ENCODE data around the gene PTPN21.

The PTPN21 gene

DNA sequence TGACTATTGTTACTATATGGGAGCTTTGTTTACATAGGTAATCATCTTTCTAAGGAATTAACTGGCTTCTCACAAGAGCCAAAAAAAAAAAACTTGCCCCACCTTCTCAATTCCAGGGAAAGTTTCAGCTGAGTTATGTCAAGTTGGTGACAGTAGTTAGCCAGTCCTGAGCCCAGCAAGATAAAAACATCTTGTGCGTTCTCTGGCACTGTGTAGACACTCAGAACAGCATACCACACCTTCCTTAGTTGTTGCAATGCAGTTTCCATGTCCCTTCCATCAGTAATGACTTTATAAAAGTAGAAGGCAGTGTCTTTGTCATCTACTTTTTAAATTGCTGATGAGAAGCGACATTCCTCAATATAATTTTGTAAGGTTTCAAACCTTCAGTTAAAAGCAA is 50.2 kb downstream of the PTPN21 start:
- no peaks in the 10 kb centered on the region for H3K9me3 ChIP-seq
- intact Hi-C loops (cut with DNase I; ENCODE audit: low total_unique reads), result no loop called here
- no peak overlapping the region for H3K4me3 ChIP-seq
- no peak for DNase-seq
- TF ChIP-seq, protein P1, sequence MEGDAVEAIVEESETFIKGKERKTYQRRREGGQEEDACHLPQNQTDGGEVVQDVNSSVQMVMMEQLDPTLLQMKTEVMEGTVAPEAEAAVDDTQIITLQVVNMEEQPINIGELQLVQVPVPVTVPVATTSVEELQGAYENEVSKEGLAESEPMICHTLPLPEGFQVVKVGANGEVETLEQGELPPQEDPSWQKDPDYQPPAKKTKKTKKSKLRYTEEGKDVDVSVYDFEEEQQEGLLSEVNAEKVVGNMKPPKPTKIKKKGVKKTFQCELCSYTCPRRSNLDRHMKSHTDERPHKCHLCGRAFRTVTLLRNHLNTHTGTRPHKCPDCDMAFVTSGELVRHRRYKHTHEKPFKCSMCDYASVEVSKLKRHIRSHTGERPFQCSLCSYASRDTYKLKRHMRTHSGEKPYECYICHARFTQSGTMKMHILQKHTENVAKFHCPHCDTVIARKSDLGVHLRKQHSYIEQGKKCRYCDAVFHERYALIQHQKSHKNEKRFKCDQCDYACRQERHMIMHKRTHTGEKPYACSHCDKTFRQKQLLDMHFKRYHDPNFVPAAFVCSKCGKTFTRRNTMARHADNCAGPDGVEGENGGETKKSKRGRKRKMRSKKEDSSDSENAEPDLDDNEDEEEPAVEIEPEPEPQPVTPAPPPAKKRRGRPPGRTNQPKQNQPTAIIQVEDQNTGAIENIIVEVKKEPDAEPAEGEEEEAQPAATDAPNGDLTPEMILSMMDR (IDR thresholded peaks at IDR 0.05), result no peak
- H3K36me3 ChIP-seq, result peaks cover 24 to 75% (median 64%) of the 10 kb centered on the region in 3 donors
- H3K27ac ChIP-seq, result no peak overlapping the region
- H3K4me1 ChIP-seq, result no peaks in the 10 kb centered on the region
- no peaks in the 10 kb centered on the region for H3K27me3 ChIP-seq

DNA sequence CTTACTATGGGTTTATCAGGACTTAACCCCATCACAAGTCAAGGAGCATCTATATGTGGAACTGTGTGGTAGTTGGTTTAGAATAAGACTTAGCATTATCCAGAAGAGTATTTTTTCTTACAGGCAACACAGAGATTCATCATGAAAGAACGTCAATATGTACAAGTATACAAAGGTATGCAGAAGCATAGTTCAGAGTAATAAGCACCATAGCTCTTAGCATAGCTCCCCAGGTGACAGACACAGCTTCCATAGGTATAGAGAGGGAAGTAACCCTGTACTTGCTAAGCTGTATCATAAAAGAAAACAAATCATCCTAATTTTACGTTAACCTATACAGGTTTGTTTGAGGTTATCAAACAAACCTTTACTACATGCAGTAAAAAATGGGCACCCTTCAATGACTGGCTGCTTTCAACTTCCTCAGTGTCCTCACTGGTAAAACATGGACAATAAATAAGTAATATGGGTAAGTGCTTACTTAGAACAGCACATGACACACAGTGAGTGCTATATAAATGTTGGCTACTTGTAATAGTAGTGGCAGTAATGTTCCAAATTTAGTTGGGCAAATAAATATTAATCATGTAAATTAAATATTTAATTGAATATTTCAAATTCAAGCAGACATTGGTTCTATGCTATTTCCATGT is 50.9 kb downstream of the PTPN21 start:
- no peaks in the 10 kb centered on the region for H3K4me1 ChIP-seq
- H3K9me3 ChIP-seq, result no peaks in the 10 kb centered on the region
- TF ChIP-seq, protein P1 (IDR thresholded peaks at IDR 0.05), result no peak
- H3K27ac ChIP-seq, result no peak overlapping the region
- DNase-seq, result no peak
- intact Hi-C loops (cut with DNase I; ENCODE audit: low total_unique reads), result no loop called here
- peaks cover 24 to 79% (median 72%) of the 10 kb centered on the region in 3 donors for H3K36me3 ChIP-seq
- no peak overlapping the region for H3K4me3 ChIP-seq
- no peaks in the 10 kb centered on the region for H3K27me3 ChIP-seq

DNA sequence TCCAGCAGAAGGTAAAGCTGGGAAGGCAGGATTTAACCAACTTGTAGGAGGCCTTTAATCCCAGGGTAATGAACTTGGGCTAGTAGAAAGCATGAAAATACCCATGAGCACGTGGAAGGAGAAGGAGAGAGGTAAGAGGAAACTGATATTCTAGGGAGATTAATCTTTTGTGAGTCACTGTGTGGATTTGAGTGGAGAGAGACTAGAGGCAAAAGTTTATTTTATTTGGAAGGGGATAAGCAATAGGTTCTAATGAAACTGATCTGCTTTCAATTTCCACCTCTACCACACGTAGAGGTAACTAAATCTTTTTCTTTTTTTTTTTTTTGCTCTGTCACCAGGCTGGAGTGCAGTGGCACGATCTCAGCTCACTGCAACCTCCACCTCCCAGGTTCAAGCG is 52.1 kb downstream of the PTPN21 start:
- TF ChIP-seq, protein P1 (IDR thresholded peaks at IDR 0.05), result no peak
- H3K4me1 ChIP-seq, result no peaks in the 10 kb centered on the region
- H3K4me3 ChIP-seq, result no peak overlapping the region
- H3K27ac ChIP-seq, result no peak overlapping the region
- H3K9me3 ChIP-seq, result no peaks in the 10 kb centered on the region
- intact Hi-C loops (cut with DNase I; ENCODE audit: low total_unique reads), result no loop called here
- no peak for DNase-seq
- no peaks in the 10 kb centered on the region for H3K27me3 ChIP-seq
- peaks cover 24 to 85% (median 73%) of the 10 kb centered on the region in 3 donors for H3K36me3 ChIP-seq

DNA sequence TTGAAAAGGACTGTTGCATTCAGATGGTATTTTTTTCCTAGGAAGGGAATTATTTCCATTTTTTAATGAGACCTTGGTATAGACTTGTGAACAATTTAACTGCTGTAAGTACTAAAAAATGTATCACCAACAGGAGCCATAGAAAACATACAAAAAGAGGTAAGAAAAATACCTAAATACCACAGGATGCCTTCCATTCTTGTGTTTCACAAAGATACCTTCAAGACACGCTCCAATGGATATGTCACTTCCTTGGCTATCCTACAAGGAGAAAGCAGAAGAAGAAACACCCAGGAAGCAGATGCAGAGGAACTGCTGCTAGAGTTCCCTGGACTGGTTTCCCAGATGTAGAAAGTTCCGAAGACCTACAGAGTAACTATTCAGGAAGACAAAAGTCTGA is 54.2 kb downstream of the PTPN21 start:
- Histone ChIP-seq H3K4me3 (no peak overlapping the region), H3K27me3 (no peaks in the 10 kb centered on the region), H3K36me3 (peaks cover 32 to 77% (median 68%) of the 10 kb centered on the region in 3 donors), H3K4me1 (no peaks in the 10 kb centered on the region), H3K27ac (no peak overlapping the region), H3K9me3 (no peaks in the 10 kb centered on the region)
- DNase-seq, result no peak
- intact Hi-C loops (cut with DNase I; ENCODE audit: low total_unique reads), result no loop called here
- TF ChIP-seq, protein P1 (IDR thresholded peaks at IDR 0.05), result no peak

DNA sequence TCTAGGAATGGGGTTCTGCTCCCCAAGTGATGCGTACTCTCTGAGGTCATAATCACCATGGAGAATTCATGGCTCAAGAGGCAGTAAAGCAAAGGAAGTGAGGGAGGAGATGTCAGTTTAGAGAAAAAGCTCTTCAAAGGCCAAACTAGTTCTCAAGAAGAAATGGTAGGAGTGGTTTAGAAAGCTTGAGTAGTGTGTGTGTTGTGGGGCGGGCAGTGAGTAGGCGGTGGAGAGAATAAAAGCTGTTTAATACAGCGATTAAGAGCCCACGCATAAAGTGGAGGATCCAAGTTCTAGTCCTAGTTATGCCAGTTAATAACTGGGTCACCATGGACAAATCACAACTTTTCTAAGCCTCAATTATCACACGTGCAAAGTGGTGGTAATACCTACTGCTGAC is 55.6 kb downstream of the PTPN21 start:
- H3K27me3 ChIP-seq, result no peaks in the 10 kb centered on the region
- no peaks in the 10 kb centered on the region for H3K9me3 ChIP-seq
- intact Hi-C loops (cut with DNase I; ENCODE audit: low total_unique reads), result no loop called here
- H3K36me3 ChIP-seq, result peaks cover 34 to 83% (median 69%) of the 10 kb centered on the region in 3 donors
- no peak for DNase-seq
- H3K4me3 ChIP-seq, result no peak overlapping the region
- no peak overlapping the region for H3K27ac ChIP-seq
- H3K4me1 ChIP-seq, result no peaks in the 10 kb centered on the region
- TF ChIP-seq, protein P1 (IDR thresholded peaks at IDR 0.05), result no peak
